Bronchial epithelial cell (primary cell): ENCODE data around the gene ATP1B2. TPM values are rescaled to one million over a fixed set of nuclear protein-coding genes. Genes with fewer than 3 reads are reported as not detected.
"Not testable (repeated sequence)": the region's sequence is repeated elsewhere in the genome, so short reads cannot be mapped to it uniquely, and the experiment has no call there.

Source experiments
- DNase-seq: peaks from one replicate; pipeline ENCODE4 v3.0.0-alpha.2; 2010; ENCODE audit warnings: low read depth
- FAIRE-seq: peaks from 2 replicates; lab custom pipeline; 2011; peaks lifted over from hg19 to GRCh38; lab: Jason Lieb, UNC
- H3K27me3 ChIP-seq: 2 replicates; pipeline ENCODE4 v1.5.1; 2011; ENCODE audit warnings: low read length; ENCODE audit not compliant: control insufficient read depth, insufficient read depth
- H3K36me3 ChIP-seq: 2 replicates; pipeline ENCODE4 v1.5.1; 2011; ENCODE audit warnings: low read length; ENCODE audit not compliant: control insufficient read depth, insufficient read depth
- H3K4me3 ChIP-seq: 2 replicates; pipeline ENCODE4 v1.5.1; 2011; ENCODE audit warnings: mild to moderate bottlenecking, low read depth, low read length, control low read depth
- CTCF ChIP-seq: IDR thresholded peaks from 2 replicates; pipeline ENCODE4 v1.5.1; 2011; ENCODE audit warnings: mild to moderate bottlenecking, moderate library complexity, low read length, control low read depth, inconsistent platforms; ENCODE audit not compliant: insufficient read depth, severe bottlenecking
- total RNA-seq: library from RNA; depleted of rRNA; stranded (reverse); fragments of >200 nt; gene quantifications from 2 replicates; pipeline ENCODE4 v1.2.1, GENCODE V29; 2014

Gene ATP1B2
- total RNA-seq, 1 donor from 2014 or later: not detected

- no peak for DNase-seq
- no peak overlapping the region for H3K4me3 ChIP-seq
- H3K36me3 ChIP-seq: no peaks in the 10 kb centered on the region
- no peaks in the 10 kb centered on the region for H3K27me3 ChIP-seq
- FAIRE-seq: no peak
- TF ChIP-seq CTCF: no peak
These were observed 27.1 kb upstream of the ATP1B2 start for GRCh38 chr17:7623661-7624060.

- H3K36me3 ChIP-seq, H3K27me3 ChIP-seq, FAIRE-seq, H3K4me3 ChIP-seq, DNase-seq: not testable (repeated sequence)
These were observed 25.0 kb upstream of the ATP1B2 start for GRCh38 chr17:7625749-7626148.

- TF ChIP-seq CTCF: no peak
- H3K4me3 ChIP-seq: no peak overlapping the region
- H3K36me3 ChIP-seq: no peaks in the 10 kb centered on the region
- no peak for DNase-seq
- FAIRE-seq: no peak
- H3K27me3 ChIP-seq: no peaks in the 10 kb centered on the region
These were observed 24.4 kb upstream of the ATP1B2 start for GRCh38 chr17:7626307-7626706.

GRCh38 chr17:7626956-7627249 is 23.8 kb upstream of the ATP1B2 start:
- no peak for DNase-seq
- Histone ChIP-seq H3K4me3 (peak overlapping the region; percentile 53), H3K27me3 (no peaks in the 10 kb centered on the region), H3K36me3 (no peaks in the 10 kb centered on the region)
- no peak for TF ChIP-seq CTCF
- FAIRE-seq: no peak

- FAIRE-seq: no peak
- peak; percentile 81 for DNase-seq
These were observed 23.2 kb upstream of the ATP1B2 start, which contains the start of gene SAT2 for GRCh38 chr17:7627250-7628121. Gene SAT2 (minus strand): TSS chr17:7627821. CDS start chr17:7627635, 186 bp downstream.

More at GRCh38 chr17:7627250-7628121, 23.2 kb upstream of the ATP1B2 start, which contains the start of gene SAT2:
- Histone ChIP-seq H3K36me3 (no peaks in the 10 kb centered on the region), H3K27me3 (no peaks in the 10 kb centered on the region), H3K4me3 (peak within 1 kb of the TSS; percentile 53)
- TF ChIP-seq CTCF: no peak
